ENCODE data around the gene DNAJC16.

DNAJC16 gene

GRCh38 chr1:15542388-15543250 is 16.0 kb downstream of the DNAJC16 start:
- 84% methylated on average over 7 of the region's 7 CpGs for WGBS
- Histone ChIP-seq H3K4me1 (ENCODE audit: insufficient read depth, low read length) (no peaks in the 10 kb centered on the region), H3K27me3 (ENCODE audit: insufficient read depth, low read length) (no peaks in the 10 kb centered on the region), H3K27ac (ENCODE audit: low read depth, low read length) (no peak overlapping the region), H3K9me3 (ENCODE audit: insufficient read depth, low read depth, low read length) (no peaks in the 10 kb centered on the region), H3K9ac (ENCODE audit: low read depth, low read length) (no peak overlapping the region), H3K36me3 (ENCODE audit: insufficient read depth, low read length) (peaks cover 85% of the 10 kb centered on the region), H3K4me3 (ENCODE audit: low read length) (no peak overlapping the region)

GRCh38 chr1:15543251-15543588 is 16.6 kb downstream of the DNAJC16 start:
- Histone ChIP-seq H3K9ac (ENCODE audit: low read depth, low read length) (no peak overlapping the region), H3K9me3 (ENCODE audit: insufficient read depth, low read depth, low read length) (no peaks in the 10 kb centered on the region), H3K4me1 (ENCODE audit: insufficient read depth, low read length) (no peaks in the 10 kb centered on the region), H3K4me3 (ENCODE audit: low read length) (no peak overlapping the region), H3K36me3 (ENCODE audit: insufficient read depth, low read length) (peaks cover 88% of the 10 kb centered on the region), H3K27ac (ENCODE audit: low read depth, low read length) (no peak overlapping the region), H3K27me3 (ENCODE audit: insufficient read depth, low read length) (no peaks in the 10 kb centered on the region)
- WGBS, result 94% methylated on average over 5 of the region's 5 CpGs

GRCh38 chr1:15543589-15544568 is 17.2 kb downstream of the DNAJC16 start:
- Histone ChIP-seq H3K4me1 (ENCODE audit: insufficient read depth, low read length) (no peaks in the 10 kb centered on the region), H3K27me3 (ENCODE audit: insufficient read depth, low read length) (no peaks in the 10 kb centered on the region), H3K9ac (ENCODE audit: low read depth, low read length) (no peak overlapping the region), H3K36me3 (ENCODE audit: insufficient read depth, low read length) (peaks cover 89% of the 10 kb centered on the region), H3K4me3 (ENCODE audit: low read length) (no peak overlapping the region), H3K9me3 (ENCODE audit: insufficient read depth, low read depth, low read length) (no peaks in the 10 kb centered on the region), H3K27ac (ENCODE audit: low read depth, low read length) (no peak overlapping the region)
- 92% methylated on average over 12 of the region's 12 CpGs for WGBS

GRCh38 chr1:15546641-15547040 is 20.0 kb downstream of the DNAJC16 start:
- no peaks in the 10 kb centered on the region for H3K4me1 ChIP-seq (ENCODE audit: insufficient read depth, low read length)
- H3K27ac ChIP-seq (ENCODE audit: low read depth, low read length), result no peak overlapping the region
- H3K27me3 ChIP-seq (ENCODE audit: insufficient read depth, low read length), result no peaks in the 10 kb centered on the region
- H3K4me3 ChIP-seq (ENCODE audit: low read length), result no peak overlapping the region
- 85% methylated on average over 2 of the region's 2 CpGs for WGBS
- H3K9me3 ChIP-seq (ENCODE audit: insufficient read depth, low read depth, low read length), result no peaks in the 10 kb centered on the region
- H3K9ac ChIP-seq (ENCODE audit: low read depth, low read length), result no peak overlapping the region
- peaks cover 88% of the 10 kb centered on the region for H3K36me3 ChIP-seq (ENCODE audit: insufficient read depth, low read length)

GRCh38 chr1:15550573-15550972 is 23.9 kb downstream of the DNAJC16 start:
- Histone ChIP-seq H3K27me3 (ENCODE audit: insufficient read depth, low read length) (no peaks in the 10 kb centered on the region), H3K9me3 (ENCODE audit: insufficient read depth, low read depth, low read length) (no peaks in the 10 kb centered on the region), H3K4me1 (ENCODE audit: insufficient read depth, low read length) (no peaks in the 10 kb centered on the region), H3K9ac (ENCODE audit: low read depth, low read length) (no peak overlapping the region), H3K4me3 (ENCODE audit: low read length) (no peak overlapping the region), H3K27ac (ENCODE audit: low read depth, low read length) (no peak overlapping the region), H3K36me3 (ENCODE audit: insufficient read depth, low read length) (peaks cover 60% of the 10 kb centered on the region)
- WGBS, result 98% methylated on average over 6 of the region's 6 CpGs

GRCh38 chr1:15557008-15557407 is 30.4 kb downstream of the DNAJC16 start:
- no peaks in the 10 kb centered on the region for H3K27me3 ChIP-seq (ENCODE audit: insufficient read depth, low read length)
- H3K9ac ChIP-seq (ENCODE audit: low read depth, low read length), result no peak overlapping the region
- no peaks in the 10 kb centered on the region for H3K4me1 ChIP-seq (ENCODE audit: insufficient read depth, low read length)
- peaks cover 34% of the 10 kb centered on the region for H3K36me3 ChIP-seq (ENCODE audit: insufficient read depth, low read length)
- no peak overlapping the region for H3K4me3 ChIP-seq (ENCODE audit: low read length)
- no peaks in the 10 kb centered on the region for H3K9me3 ChIP-seq (ENCODE audit: insufficient read depth, low read depth, low read length)
- no peak overlapping the region for H3K27ac ChIP-seq (ENCODE audit: low read depth, low read length)
- 93% methylated on average over 2 of the region's 2 CpGs for WGBS

- Histone ChIP-seq H3K27me3 (ENCODE audit: insufficient read depth, low read length) (no peaks in the 10 kb centered on the region), H3K9ac (ENCODE audit: low read depth, low read length) (no peak overlapping the region), H3K4me1 (ENCODE audit: insufficient read depth, low read length) (no peaks in the 10 kb centered on the region), H3K4me3 (ENCODE audit: low read length) (no peak overlapping the region), H3K36me3 (ENCODE audit: insufficient read depth, low read length) (peaks cover 40% of the 10 kb centered on the region), H3K9me3 (ENCODE audit: insufficient read depth, low read depth, low read length) (no peaks in the 10 kb centered on the region), H3K27ac (ENCODE audit: low read depth, low read length) (no peak overlapping the region)
- WGBS, result 96% methylated on average over 1 of the region's 2 CpGs
Observed at GRCh38 chr1:15557594-15557993, 30.9 kb downstream of the DNAJC16 start.

GRCh38 chr1:15558516-15558915 is 31.9 kb downstream of the DNAJC16 start:
- Histone ChIP-seq H3K27ac (ENCODE audit: low read depth, low read length) (no peak overlapping the region), H3K4me1 (ENCODE audit: insufficient read depth, low read length) (no peaks in the 10 kb centered on the region), H3K4me3 (ENCODE audit: low read length) (no peak overlapping the region), H3K27me3 (ENCODE audit: insufficient read depth, low read length) (no peaks in the 10 kb centered on the region), H3K9ac (ENCODE audit: low read depth, low read length) (no peak overlapping the region), H3K9me3 (ENCODE audit: insufficient read depth, low read depth, low read length) (no peaks in the 10 kb centered on the region), H3K36me3 (ENCODE audit: insufficient read depth, low read length) (peaks cover 47% of the 10 kb centered on the region)
- 91% methylated on average over 4 of the region's 4 CpGs for WGBS

- H3K9ac ChIP-seq (ENCODE audit: low read depth, low read length), result no peak overlapping the region
- no peaks in the 10 kb centered on the region for H3K4me1 ChIP-seq (ENCODE audit: insufficient read depth, low read length)
- H3K27me3 ChIP-seq (ENCODE audit: insufficient read depth, low read length), result no peaks in the 10 kb centered on the region
- H3K9me3 ChIP-seq (ENCODE audit: insufficient read depth, low read depth, low read length), result no peaks in the 10 kb centered on the region
- H3K36me3 ChIP-seq (ENCODE audit: insufficient read depth, low read length), result peaks cover 46% of the 10 kb centered on the region
- no peak overlapping the region for H3K4me3 ChIP-seq (ENCODE audit: low read length)
- WGBS, result 93% methylated on average over 12 of the region's 12 CpGs
- no peak overlapping the region for H3K27ac ChIP-seq (ENCODE audit: low read depth, low read length)
Observed at GRCh38 chr1:15559189-15559810, 32.7 kb downstream of the DNAJC16 start.

- WGBS, result 94% methylated on average over 18 of the region's 18 CpGs
- H3K4me1 ChIP-seq (ENCODE audit: insufficient read depth, low read length), result peaks cover 3% of the 10 kb centered on the region; the same call in 1 of the 2 replicates
Observed at GRCh38 chr1:15568387-15569073, 41.9 kb downstream of the DNAJC16 start.

More at GRCh38 chr1:15568387-15569073, 41.9 kb downstream of the DNAJC16 start:
- Histone ChIP-seq H3K36me3 (ENCODE audit: insufficient read depth, low read length) (peaks cover 77% of the 10 kb centered on the region), H3K9me3 (ENCODE audit: insufficient read depth, low read depth, low read length) (no peaks in the 10 kb centered on the region), H3K27me3 (ENCODE audit: insufficient read depth, low read length) (no peaks in the 10 kb centered on the region), H3K9ac (ENCODE audit: low read depth, low read length) (no peak overlapping the region), H3K4me3 (ENCODE audit: low read length) (no peak overlapping the region), H3K27ac (ENCODE audit: low read depth, low read length) (no peak overlapping the region)

All from HUES64 (cell line).